ENCODE results near the gene CDC42BPA.

Gene CDC42BPA

DNA sequence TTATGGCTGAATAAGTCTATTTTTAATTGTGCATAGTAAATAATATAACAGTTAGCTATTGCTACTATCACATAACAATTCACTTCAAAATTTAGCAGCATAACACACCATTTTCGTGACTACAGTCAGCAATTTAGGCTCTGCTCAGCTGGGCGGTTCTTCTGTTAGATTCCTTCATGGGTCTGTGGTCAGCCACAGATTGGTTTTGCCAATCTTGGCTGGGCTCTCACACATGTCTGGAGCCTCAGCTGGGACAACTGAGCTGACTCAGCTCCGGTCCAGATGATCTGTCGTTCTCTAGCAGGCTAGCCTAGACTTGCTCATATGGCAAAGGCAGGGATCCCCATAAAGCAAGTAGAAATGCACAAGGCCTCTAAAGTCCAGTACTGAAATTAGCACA lies 15.1 kb upstream of the CDC42BPA start:
- DNase-seq: no peak

DNA sequence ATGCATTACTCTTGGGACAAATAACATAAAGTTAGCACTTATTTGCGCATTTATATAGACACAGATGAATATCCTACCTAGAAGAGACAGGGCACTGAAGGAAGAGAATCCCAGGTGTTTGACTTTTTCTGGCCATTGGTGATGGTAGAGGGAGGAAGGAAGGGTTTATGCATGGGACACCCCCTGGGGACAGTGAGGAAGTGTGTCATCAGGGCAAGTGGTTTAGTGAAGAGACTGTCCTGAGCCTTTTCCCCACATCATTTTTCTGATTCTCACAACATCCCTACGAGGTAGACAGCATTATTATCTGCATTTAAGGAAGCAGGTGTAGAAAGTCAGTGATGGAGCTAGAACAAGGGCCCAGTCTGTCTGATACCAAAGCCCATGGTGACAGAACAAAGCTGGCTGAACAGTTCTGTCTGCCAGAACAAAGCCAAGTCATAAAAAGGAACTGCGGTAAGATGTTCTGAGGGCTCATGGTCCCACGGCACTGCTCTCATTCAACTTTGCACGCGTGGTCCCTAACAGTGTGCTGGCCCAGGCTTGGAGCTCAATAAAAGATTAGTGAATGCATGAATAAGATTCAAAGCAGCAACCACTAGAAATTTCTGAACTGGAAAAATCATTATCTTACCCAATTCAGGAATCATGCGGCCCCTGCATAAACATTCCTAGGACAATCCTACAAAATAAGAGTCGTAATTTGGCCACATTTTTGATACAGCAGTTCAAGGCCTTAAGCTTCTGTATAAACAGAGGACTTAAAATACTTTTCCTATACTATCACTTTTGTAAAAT lies 12.2 kb upstream of the CDC42BPA start:
- DNase-seq: no peak

GRCh38 chr1:227328405-227329019 lies 10.2 kb upstream of the CDC42BPA start:
- DNase-seq: no peak

GRCh38 chr1:227325156-227325555 lies 6.9 kb upstream of the CDC42BPA start:
- no peak for DNase-seq

GRCh38 chr1:227323967-227324268 lies 5.6 kb upstream of the CDC42BPA start:
- no peak for DNase-seq

DNA sequence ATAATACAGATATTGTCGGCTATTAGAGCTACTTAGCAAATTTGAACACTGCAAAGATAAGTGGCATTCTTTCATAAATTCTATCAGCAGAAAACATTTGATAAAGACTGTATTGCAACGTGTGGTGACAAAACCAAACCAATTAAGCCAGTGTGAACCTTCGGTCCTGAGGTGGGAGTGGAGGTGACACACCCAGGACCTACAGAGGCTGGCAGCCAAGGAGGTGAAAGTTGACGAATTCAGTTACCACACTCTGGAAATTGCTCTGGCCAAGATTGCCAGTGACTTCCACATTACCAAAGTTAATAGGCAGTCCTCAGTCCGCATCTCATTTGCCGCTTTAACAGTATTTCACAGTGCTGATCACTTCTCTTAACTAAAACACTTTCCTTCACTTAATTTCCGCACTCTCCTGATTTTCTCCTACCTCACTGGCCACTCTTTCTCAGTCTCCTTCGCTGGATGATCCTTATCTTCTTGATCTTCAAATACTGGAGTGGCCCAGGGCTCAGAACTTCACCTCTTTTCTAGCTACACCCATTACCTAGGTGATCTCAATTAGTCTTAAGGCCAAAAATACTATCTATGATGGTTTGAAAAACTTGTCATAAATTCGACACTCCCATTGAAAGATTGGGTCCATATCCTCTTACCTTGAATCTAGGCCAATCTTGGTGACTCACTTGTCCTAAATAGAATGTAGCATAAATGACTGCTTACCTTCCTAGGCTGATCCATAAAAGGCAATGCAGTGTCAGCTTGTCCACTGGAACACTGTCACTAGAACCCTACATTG lies 5.1 kb upstream of the CDC42BPA start:
- no peak for DNase-seq

GRCh38 chr1:227322376-227322775 lies 4.1 kb upstream of the CDC42BPA start:
- DNase-seq: no peak

DNA sequence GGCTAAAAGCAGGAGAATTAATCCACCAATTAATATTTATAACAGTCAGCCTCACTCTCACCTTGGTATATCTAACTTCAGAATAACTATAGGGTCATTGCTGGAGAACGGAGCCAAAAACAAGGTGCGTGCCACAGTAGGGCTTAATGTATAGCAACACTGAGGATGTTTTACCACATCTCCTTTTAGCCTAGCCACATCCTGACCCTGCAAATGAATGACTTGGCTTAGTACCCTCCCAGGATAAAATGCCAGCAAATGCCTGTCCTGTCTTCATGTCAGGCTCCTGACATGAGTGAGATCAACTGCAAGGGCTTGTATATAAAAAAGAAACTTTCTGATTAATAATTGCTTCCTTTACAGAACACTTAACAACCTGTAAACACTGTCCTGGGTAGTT lies 2.7 kb upstream of the CDC42BPA start:
- DNase-seq: no peak

- no peak for DNase-seq
Measured at GRCh38 chr1:227320476-227320875, 2.2 kb upstream of the CDC42BPA start.

GRCh38 chr1:227318853-227319607 lies 738 bp upstream of the CDC42BPA start:
- peak; percentile 83 for DNase-seq

DNA sequence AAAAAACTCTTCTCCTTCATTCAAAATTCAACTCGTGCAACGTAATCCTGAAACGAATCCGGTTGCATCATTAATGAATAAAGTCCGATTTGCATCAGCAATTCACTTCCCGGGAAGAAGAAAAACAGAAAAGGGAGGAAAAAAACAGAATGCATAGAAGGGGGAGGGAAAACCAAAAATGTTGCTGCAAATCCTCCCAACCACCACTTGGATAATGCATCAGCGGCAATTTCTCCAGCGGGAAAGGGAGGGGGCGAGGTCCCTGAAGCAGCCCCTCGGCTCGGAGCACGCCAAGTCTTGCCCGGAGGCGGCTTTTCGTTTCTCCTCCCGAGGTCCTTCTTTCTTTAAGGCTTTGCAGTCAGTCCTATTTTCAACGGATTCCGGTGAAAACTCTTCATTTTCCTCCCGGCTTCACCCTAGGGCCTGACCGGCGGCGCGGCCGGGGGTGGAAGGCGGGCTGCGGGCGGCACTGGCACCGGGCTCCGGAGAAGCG lies 723 bp downstream of the CDC42BPA start:
- peak; percentile 75 for DNase-seq

GRCh38 chr1:227317011-227317451 lies 1.3 kb downstream of the CDC42BPA start:
- peak; percentile 57 for DNase-seq

- DNase-seq: no peak
Measured at GRCh38 chr1:227316456-227316855, 1.8 kb downstream of the CDC42BPA start.

DNA sequence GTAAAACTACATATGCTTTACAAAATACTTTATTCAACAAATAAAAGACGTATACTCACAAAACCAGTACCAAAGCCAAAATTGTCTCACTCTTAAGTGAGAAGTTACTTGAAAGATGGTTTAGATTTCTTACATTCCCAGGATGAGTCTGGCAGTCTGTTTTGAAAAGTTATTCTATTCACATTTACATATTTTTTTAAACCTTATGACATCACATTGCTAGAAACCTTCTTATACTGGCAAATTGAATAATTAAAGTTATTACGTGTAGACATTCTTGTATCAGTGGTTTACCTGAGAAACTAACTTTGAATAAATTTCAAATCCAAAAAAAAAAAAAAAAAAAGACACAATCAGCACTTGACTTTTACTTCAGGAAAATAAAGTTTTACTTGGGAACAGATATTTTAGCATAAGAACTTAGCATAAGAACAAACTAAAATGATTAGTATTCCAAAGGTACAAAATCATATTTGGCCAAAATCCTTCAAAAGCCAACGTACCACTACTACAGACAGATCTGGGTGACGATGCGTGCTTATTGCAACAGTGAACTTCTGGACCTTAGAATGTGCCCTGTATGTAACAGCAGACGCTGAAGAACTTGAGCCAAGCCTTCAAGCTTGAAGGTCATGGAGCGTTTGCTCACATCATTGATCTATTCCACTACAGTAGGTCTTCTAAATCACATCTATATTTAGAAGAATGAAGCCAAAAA lies 2.5 kb downstream of the CDC42BPA start:
- peak; percentile 25 for DNase-seq

DNA sequence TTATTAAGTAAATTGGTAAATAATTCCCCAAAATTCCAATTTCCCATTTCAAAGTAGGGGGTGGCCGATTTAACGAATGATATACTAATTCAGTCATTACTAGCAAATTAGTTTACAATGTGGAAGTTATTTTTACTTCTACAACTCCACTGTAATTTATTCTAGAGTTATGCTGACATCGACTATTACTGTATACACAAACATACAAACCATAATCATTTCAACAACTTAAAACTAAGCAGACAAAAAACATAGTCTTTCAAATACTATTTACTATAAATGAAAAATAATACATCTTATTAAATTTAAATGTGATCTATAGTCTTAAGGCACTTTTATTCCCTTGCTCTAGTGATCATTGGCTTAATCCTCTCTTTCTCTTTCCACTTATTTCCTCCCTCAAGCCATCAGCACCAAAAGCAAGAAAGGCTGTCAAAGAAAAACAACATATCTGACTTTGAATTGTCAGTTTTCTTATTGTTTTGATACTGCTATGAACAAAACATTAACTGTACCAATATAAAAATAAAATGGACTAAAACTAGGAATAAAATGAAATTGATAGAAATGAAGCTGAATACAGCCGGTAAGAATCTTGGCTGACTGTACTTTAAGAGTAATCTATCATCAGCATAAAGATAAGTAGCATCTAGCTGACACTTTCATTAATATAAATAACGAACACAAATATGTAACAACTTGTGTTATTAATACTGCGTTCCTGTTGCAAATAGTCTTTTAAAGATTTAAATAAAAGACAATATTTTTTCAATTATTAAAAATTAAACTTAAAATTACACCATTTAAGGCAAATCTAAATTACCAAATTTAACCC lies 4.1 kb downstream of the CDC42BPA start:
- no peak for DNase-seq

DNA sequence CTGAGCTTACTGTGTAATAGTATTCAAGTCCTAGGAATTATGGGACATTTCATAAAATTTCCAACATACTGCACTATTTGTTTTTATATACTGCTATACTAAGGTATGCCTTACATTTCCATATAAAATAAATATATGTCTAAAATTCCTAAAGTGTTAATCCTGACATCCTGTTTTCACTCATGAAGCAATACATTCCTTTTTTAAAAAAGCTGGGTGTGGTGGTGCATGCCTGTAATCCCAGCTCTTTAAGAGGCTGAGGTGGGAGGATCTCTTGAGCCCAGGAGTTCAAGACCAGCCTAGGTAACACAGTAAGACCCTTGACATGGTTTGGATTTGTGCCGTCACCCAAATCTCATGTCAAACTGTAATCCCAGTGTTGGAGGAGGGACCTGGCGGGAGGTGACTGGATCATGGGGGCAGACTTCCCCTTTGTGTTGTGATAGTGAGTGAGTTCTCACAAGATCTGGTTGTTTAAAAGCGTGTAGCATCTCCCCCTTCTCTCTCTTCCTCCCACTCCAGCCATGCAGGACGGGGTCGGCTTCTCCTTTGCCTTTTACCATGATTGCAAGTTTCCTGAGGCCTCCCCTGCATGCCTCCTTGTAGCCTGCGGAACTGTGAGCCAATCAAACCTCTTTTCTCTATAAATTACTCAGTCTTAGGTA lies 5.8 kb downstream of the CDC42BPA start:
- no peak for DNase-seq

DNA sequence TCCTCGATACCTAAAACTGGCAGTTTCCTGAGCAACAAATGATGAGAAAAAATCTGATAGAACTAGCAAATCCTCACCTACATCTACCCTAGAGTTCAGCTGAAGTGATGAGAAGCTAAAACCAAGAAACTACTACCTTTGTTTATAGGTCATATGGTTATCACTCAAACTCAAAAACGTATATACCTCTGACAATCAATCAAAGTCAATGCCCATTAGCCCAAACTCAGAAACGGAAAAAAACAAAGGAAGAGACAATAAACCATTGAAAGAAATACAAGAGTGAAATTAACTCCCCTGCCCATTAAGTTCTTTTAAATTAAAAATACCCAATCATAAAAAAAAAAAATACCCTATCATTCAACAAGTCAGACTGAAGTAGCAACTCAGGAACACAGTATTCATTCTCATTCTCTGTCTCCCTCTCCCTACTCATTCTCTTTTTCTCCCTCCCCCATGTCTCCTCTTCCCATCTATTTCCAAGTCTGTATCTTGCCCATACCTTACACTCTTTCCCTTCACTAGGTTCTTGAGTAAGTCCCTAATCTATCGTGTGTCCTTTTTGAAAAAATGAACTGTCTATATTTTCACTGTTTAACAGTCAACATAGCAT lies 6.8 kb downstream of the CDC42BPA start:
- no peak for DNase-seq

DNA sequence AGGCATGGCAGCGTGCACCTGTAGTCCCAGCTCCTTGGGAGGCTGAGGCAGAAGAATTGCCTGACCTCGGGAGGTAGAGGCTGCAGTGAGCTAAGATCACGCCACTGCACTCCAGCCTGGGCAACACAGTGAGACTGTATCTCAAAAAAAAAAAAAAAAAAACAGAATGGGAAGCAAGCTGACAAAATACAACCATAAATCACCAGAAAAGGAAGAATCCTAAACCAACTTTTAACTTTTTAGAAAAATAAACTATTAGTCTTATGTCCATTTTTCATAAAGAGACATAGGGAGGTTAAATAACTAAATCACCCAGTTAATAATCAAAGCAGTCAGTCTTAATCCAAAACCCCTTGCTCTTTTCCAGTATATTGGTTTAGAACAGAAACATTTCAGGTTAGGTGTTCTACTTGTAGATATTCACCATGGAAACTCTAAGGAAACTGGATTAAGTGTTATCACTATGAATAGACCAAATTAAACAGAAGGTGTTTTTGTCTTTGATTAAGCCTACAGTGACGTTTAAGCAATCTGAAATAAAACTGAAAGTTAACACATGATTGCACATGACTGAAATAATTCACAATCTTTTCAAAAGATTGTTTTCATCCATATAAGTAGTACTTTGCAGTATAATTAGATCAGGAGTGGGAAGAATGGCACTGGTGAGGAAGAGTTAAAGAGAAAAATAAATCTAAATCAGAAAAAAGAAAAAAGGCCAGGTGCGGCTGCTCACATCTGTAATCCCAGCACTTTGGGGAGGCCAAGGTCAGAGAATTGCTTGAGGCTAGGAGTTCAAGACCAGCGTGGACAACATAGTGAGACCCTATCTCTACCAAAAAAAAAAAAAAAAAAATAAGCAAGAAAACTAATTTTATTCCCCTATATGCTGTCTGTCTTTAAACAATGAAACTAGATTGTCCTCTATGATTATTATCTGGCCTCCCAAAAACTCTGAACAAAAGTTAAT lies 9.6 kb downstream of the CDC42BPA start:
- no peak for DNase-seq

- DNase-seq: no peak
Measured at GRCh38 chr1:227306689-227307088, 11.6 kb downstream of the CDC42BPA start.
